ENCODE measurements around the gene LRRC4C.
"Not testable (repeated sequence)": the region's sequence is repeated elsewhere in the genome, so short reads cannot be mapped to it uniquely, and the experiment has no call there.

LRRC4C gene

DNA sequence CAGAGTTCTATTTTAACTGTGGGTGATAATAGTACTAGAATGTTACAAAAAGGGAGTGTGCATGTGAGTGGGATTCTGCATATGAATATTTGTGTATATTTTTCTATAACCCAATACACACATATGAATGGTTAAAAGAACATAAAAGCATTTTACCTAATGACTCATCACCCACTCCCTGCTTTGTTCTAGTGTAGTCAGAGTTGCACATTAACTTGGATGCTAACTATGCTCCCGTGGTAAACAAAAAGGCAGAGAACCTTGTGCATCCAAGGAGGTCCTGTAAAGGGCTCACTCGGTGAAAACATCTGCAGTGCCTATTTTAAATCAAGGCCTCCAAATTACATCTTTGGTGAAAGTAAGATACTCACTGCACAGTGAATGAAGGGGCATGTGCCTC, 1289.4 kb downstream of the LRRC4C start:
- no peaks in the 10 kb centered on the region for H3K27me3 ChIP-seq (ENCODE audit: insufficient read depth, low read length)
- H3K9ac ChIP-seq (ENCODE audit: low read length) = no peak overlapping the region
- no peaks in the 10 kb centered on the region for H4K20me1 ChIP-seq (ENCODE audit: insufficient read depth, low read length)
- no peak overlapping the region for H3K27ac ChIP-seq (ENCODE audit: low read depth, low read length, poor library complexity, severe bottlenecking)
- no peaks in the 10 kb centered on the region for H3K4me1 ChIP-seq (ENCODE audit: insufficient read depth, low read length, severe bottlenecking)
- H3K9me2 ChIP-seq (ENCODE audit: low read depth, low read length) = no peaks in the 10 kb centered on the region
- no peak overlapping the region for H3K4me2 ChIP-seq (ENCODE audit: low read length)
- TF ChIP-seq, protein P1, sequence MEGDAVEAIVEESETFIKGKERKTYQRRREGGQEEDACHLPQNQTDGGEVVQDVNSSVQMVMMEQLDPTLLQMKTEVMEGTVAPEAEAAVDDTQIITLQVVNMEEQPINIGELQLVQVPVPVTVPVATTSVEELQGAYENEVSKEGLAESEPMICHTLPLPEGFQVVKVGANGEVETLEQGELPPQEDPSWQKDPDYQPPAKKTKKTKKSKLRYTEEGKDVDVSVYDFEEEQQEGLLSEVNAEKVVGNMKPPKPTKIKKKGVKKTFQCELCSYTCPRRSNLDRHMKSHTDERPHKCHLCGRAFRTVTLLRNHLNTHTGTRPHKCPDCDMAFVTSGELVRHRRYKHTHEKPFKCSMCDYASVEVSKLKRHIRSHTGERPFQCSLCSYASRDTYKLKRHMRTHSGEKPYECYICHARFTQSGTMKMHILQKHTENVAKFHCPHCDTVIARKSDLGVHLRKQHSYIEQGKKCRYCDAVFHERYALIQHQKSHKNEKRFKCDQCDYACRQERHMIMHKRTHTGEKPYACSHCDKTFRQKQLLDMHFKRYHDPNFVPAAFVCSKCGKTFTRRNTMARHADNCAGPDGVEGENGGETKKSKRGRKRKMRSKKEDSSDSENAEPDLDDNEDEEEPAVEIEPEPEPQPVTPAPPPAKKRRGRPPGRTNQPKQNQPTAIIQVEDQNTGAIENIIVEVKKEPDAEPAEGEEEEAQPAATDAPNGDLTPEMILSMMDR (IDR thresholded peaks at IDR 0.05; ENCODE audit: low read length) = no peak
- no peak for TF ChIP-seq EZH2 (IDR thresholded peaks at IDR 0.05; ENCODE audit: borderline replicate concordance, low read length)
- H3K79me2 ChIP-seq (ENCODE audit: insufficient read depth, low read length) = no peaks in the 10 kb centered on the region
- no peaks in the 10 kb centered on the region for H3K36me3 ChIP-seq (ENCODE audit: insufficient read depth, low read length)
- H3K9me3 ChIP-seq (ENCODE audit: low read length) = no peaks in the 10 kb centered on the region
- no peaks in the 10 kb centered on the region for H3F3A ChIP-seq (ENCODE audit: insufficient read depth, low read length)
- no peak overlapping the region for H3K4me3 ChIP-seq (ENCODE audit: low read depth, low read length, poor library complexity, severe bottlenecking)
- H2AFZ ChIP-seq (ENCODE audit: low read length) = no peak overlapping the region

DNA sequence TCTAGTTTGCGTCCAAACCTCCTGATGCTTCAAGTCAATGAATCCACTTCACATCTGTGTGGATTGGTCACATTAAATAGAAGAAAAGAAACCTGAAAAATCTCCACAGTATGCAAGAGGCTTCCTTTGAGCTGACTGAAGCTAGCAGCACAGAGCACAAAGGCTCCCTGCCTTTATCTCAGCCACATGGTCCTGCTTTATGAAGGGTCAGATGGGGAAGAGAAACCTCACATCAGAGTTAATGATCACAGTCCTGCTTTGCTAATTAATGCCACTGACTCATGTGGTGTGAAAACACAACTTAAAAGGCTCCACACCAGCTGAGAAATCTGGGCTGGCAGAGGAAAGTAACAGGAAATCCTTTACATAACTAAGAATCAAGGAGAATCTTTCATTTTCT, 1291.0 kb downstream of the LRRC4C start:
- Histone ChIP-seq H3K36me3 (ENCODE audit: insufficient read depth, low read length) (no peaks in the 10 kb centered on the region), H3F3A (ENCODE audit: insufficient read depth, low read length) (no peaks in the 10 kb centered on the region), H3K27me3 (ENCODE audit: insufficient read depth, low read length) (no peaks in the 10 kb centered on the region), H3K79me2 (ENCODE audit: insufficient read depth, low read length) (no peaks in the 10 kb centered on the region), H3K27ac (ENCODE audit: low read depth, low read length, poor library complexity, severe bottlenecking) (no peak overlapping the region), H2AFZ (ENCODE audit: low read length) (no peak overlapping the region), H3K9me3 (ENCODE audit: low read length) (no peaks in the 10 kb centered on the region), H3K4me2 (ENCODE audit: low read length) (no peak overlapping the region), H4K20me1 (ENCODE audit: insufficient read depth, low read length) (no peaks in the 10 kb centered on the region), H3K9ac (ENCODE audit: low read length) (no peak overlapping the region), H3K4me3 (ENCODE audit: low read depth, low read length, poor library complexity, severe bottlenecking) (no peak overlapping the region), H3K9me2 (ENCODE audit: low read depth, low read length) (no peaks in the 10 kb centered on the region), H3K4me1 (ENCODE audit: insufficient read depth, low read length, severe bottlenecking) (no peaks in the 10 kb centered on the region)
- no peak for TF ChIP-seq EZH2 (IDR thresholded peaks at IDR 0.05; ENCODE audit: borderline replicate concordance, low read length)
- TF ChIP-seq, protein P1 (IDR thresholded peaks at IDR 0.05; ENCODE audit: low read length) = no peak

DNA sequence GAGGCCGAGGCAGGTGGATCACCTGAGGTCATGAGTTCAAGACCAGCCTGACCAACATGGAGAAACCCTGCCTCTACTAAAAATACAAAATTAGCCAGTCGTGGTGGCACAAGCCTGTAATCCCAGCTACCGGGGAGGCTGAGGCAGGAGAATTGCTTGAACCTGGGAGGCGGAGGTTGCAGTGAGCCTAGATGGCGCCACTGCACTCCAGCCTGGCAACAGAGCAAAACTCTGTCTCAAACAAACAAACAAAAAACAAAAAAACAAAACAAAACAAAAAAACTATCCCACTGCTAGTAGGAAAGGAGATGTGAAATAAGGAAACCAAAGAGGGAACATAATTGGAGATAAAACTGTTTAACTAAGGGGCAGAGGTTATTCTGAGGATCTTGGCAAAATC, 1291.6 kb downstream of the LRRC4C start:
- H3K79me2 ChIP-seq (ENCODE audit: insufficient read depth, low read length); H3F3A ChIP-seq (ENCODE audit: insufficient read depth, low read length); H2AFZ ChIP-seq (ENCODE audit: low read length); H3K4me3 ChIP-seq (ENCODE audit: low read depth, low read length, poor library complexity, severe bottlenecking); H3K9me2 ChIP-seq (ENCODE audit: low read depth, low read length); H4K20me1 ChIP-seq (ENCODE audit: insufficient read depth, low read length); H3K27me3 ChIP-seq (ENCODE audit: insufficient read depth, low read length); H3K4me2 ChIP-seq (ENCODE audit: low read length); H3K9me3 ChIP-seq (ENCODE audit: low read length); H3K36me3 ChIP-seq (ENCODE audit: insufficient read depth, low read length); H3K4me1 ChIP-seq (ENCODE audit: insufficient read depth, low read length, severe bottlenecking); H3K9ac ChIP-seq (ENCODE audit: low read length); H3K27ac ChIP-seq (ENCODE audit: low read depth, low read length, poor library complexity, severe bottlenecking): not testable (repeated sequence)

DNA sequence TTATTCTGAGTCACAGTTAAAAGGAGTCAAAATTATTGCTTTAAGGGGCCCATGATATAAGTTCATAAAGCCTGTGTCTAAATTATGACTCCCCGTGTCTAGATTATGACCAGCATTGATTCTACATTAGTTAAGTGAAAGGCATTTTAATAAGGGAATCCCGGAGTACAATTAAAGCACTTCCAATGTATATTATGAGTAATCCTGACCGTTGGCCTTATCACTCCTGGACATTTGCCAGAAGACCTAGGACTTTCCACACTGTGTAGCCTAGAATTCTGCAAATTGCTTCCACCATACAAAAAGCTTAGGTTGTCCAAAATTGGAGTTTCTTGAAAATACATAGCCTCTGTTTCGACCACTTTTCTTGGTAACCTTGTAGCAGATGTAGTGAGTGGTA, 1292.6 kb downstream of the LRRC4C start:
- no peak overlapping the region for H3K4me3 ChIP-seq (ENCODE audit: low read depth, low read length, poor library complexity, severe bottlenecking)
- H2AFZ ChIP-seq (ENCODE audit: low read length) = no peak overlapping the region
- no peaks in the 10 kb centered on the region for H3K27me3 ChIP-seq (ENCODE audit: insufficient read depth, low read length)

More for the DNA sequence above, 1292.6 kb downstream of the LRRC4C start:
- Histone ChIP-seq H3K4me2 (ENCODE audit: low read length) (no peak overlapping the region), H3K4me1 (ENCODE audit: insufficient read depth, low read length, severe bottlenecking) (no peaks in the 10 kb centered on the region), H4K20me1 (ENCODE audit: insufficient read depth, low read length) (no peaks in the 10 kb centered on the region), H3K9me2 (ENCODE audit: low read depth, low read length) (no peaks in the 10 kb centered on the region), H3F3A (ENCODE audit: insufficient read depth, low read length) (no peaks in the 10 kb centered on the region), H3K9me3 (ENCODE audit: low read length) (no peaks in the 10 kb centered on the region), H3K36me3 (ENCODE audit: insufficient read depth, low read length) (no peaks in the 10 kb centered on the region), H3K79me2 (ENCODE audit: insufficient read depth, low read length) (no peaks in the 10 kb centered on the region), H3K27ac (ENCODE audit: low read depth, low read length, poor library complexity, severe bottlenecking) (no peak overlapping the region), H3K9ac (ENCODE audit: low read length) (no peak overlapping the region)
- TF ChIP-seq EZH2 (IDR thresholded peaks at IDR 0.05; ENCODE audit: borderline replicate concordance, low read length) = no peak

All from OCI-LY1 (cell line).